ENCODE measurements around the gene SLC25A21.
"Not testable (repeated sequence)": the region's sequence is repeated elsewhere in the genome, so short reads cannot be mapped to it uniquely, and the experiment has no call there.

Gene SLC25A21

GRCh38 chr14:36935976-36936678, 236.3 kb downstream of the SLC25A21 start:
- DNase-seq: no peak

DNA sequence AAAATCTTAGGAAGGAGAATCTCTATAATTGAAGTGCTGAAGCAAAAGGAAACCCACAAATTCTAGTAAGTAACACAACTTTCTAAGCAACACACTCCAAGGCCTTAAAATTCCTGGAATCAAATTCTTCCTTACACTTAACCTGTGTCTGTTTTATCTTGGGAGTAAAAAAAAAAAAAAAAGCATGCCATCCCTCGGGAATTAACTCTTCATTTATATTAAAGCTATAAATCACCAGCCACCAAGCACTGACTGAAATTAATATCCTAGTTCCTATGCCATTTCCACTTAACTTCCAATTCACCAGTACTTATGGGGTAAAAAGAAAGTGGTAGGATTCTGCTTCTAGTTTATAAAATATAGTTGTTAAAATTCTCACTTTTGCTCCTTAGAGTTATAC, 238.1 kb downstream of the SLC25A21 start:
- DNase-seq: no peak

DNA sequence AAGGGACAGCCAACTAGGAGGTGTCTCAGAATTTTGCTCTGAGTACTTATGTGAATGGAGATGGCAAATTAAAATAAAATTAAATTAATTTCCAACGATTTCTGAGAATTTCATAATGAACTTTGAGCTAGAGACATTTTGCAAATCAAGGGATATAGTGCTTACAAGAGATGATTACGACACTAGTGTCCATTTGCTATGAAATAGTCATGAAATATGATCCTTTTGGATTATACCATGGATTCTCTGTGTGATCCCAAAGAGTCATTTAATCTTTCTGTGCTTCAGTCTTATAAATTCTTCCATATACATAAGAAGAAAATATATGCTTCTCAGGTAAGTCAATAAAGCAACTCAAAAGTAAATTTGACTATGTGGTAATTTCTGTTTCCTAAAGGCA, 240.6 kb downstream of the SLC25A21 start:
- DNase-seq: no peak

- no peak for DNase-seq
Measured at GRCh38 chr14:36928432-36928831, 244.0 kb downstream of the SLC25A21 start.

DNA sequence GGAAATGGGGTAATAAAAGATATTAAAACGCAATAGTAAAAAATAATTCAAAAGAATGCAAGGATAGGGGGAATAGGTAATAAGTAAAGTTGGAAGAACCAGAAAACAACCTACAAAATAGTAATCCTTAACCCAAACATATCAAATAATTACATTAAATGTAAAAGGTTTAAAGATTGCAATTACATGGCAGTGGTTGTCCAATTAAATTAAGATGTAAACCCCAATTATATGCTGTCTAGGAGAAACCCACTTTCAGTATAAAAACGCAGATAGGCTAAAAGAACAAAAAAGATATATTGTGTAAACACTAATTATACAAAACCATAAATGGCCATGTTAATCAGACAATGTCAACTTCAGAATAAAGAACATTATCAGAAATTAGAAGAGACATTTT, 247.3 kb downstream of the SLC25A21 start:
- no peak for DNase-seq

DNA sequence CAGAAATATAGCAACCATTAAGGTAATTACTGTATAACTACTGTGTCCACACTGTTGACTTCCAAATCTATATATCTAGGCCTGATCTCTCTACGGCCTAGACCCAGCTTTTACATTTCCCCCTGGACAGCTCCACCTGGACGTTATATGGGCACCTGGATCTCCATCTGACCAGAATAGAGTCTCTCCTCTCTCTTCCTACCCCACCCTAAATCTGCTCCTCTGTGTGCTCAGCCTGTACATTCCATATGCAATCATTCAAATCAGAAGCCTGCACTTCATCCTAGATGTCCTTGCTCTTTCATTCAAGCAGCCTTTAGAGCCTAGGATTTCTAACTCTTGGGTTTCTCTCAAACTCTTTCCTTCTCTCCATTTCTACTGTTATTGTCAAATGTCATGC, 255.7 kb downstream of the SLC25A21 start:
- DNase-seq: no peak

GRCh38 chr14:36915081-36915480, 257.3 kb downstream of the SLC25A21 start:
- DNase-seq: no peak

DNA sequence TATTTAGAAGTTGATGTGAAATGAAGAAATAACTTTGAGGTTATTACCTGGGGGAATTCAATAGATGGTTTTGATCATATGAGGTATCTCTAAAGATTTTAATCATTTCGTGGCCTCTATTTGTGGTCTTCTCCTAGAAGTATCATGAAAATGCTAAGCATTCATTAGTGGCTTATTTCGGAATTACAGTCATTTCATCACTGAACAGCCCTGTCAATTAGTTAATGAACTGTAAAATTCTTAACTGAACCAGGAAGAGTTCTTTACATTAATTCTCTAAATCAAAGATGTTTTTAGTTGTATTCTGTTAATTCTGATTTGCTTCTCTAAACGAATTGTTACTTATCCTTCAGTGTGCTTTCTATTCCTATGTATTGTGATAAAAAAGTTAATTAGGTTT, 261.8 kb downstream of the SLC25A21 start:
- DNase-seq: no peak

DNA sequence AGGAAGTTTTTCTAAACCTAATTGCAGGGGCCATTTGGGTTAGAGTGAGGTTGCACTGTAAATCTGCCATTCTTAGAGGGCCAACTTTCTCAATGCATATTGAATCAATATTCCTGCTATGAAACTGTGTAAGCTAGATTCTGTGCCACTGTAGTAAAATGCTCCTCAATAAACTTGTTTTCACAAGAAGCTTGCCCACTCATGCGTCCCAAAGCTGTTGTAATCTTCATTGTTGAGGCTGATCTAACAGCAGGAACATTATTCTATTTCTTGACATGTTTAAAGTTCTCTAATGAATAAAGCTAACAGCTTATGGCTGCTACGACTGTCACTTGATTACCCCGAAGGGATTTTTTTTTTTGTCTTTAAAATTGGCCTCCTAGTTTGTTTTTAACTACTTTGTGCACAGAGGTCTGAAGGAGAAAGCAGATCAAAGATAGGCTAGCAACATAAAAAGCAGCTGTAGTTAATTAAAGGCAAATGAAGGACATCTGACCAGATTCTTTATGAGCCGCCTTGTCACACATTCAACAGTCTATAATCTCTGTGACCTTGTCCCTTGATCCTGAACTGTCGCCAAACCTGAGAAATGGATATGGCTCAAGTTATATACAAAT, 267.0 kb downstream of the SLC25A21 start:
- no peak for DNase-seq

DNA sequence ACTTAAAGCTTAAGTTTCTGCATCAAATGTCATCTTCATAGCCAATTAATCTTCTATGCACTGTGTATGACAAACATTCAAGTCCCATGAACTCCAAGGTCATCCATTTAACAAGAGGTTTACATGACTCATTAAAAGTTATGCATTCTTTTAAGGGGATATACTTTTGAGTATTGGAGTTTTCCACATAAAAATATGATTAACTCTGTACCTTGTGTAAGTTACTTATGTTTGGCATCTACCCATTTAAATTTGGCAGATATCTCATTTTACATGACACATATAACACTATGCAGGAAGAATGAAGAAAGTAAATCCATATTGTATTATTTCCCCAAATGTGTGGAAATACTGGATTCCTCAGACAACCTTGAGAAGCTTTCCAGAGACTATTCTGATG, 270.5 kb downstream of the SLC25A21 start:
- DNase-seq: no peak

- DNase-seq: no peak
Measured at GRCh38 chr14:36900846-36901245, 271.6 kb downstream of the SLC25A21 start.

GRCh38 chr14:36896300-36896699, 276.1 kb downstream of the SLC25A21 start:
- DNase-seq: not testable (repeated sequence)

DNA sequence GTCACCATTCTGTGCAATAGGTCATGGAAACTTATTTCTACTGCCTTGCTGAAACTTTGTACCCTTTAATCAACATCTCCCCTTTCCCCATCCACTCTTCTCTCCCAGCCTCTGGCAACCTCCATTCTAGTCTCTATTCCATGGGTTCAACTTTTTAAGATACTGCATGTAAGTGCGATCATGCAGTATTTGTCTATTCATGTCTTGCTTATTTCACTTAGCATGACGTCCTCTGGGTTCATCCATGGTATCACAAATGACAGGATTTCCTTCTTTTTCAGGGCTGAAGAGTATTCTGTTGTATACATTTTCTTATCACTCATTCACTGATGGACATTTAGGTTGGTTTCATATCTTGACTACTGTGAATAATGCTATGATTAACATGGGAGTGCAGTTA, 288.4 kb downstream of the SLC25A21 start:
- DNase-seq: no peak

DNA sequence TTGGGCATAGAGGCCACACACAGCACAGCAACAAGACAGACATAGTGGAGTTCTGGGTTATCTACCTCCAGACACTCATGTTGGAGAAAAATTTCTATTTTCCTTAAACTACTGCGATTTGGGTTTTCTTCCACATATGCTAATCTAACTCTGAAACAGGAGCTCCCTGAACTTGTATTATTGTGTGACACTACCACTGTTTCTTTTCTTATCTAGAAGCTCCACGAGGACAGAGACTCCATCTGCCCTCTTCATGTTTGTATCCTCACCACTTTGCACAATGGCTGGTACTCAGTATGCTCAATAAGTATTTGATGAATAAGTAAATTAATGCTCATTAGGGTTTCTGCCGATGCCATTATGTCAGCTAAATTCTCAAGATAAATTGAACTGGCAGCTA, 292.1 kb downstream of the SLC25A21 start:
- no peak for DNase-seq

- DNase-seq: no peak
Measured at GRCh38 chr14:36879558-36879957, 292.8 kb downstream of the SLC25A21 start.

GRCh38 chr14:36874396-36875138, 297.8 kb downstream of the SLC25A21 start:
- DNase-seq: no peak

DNA sequence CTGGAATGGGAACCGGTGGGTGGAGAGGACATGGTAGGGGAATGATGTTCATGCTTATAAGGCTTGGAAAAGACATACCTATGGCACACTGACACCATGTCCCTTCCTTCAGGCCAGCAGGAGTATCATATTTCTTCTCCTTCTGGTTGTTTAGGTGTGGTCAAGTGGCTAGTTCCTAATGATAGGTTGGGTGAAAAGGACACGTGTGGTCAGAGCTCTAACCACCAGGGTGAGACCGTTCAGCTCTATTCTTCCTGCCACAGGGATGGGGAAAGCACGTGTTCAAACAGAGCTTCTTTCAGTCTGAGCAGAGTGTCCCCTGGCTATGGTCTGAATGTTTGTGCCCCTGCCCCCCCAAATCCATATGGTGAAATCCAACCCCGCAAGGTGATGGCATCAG, 301.6 kb downstream of the SLC25A21 start:
- DNase-seq: no peak

- DNase-seq: no peak
Measured at GRCh38 chr14:36869125-36869524, 303.3 kb downstream of the SLC25A21 start.

DNA sequence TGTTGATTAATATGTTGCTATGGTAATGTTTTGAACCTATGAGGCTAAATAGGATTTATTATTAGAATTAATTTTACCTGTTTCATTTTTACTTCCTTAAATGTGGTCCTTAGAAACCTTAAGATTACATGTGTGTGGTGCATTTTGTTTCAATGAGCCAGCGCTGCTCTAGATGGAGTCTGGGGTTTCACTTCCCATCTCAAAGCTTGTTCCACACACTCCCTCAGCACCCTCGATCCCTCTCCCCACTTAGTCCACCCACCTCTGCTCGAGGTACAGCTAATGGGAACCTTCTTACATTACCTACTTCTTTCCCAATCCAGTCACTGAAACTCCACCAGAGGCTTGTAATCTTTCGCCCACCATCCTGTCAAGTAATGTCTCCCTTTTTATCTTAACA, 305.5 kb downstream of the SLC25A21 start:
- no peak for DNase-seq

DNA sequence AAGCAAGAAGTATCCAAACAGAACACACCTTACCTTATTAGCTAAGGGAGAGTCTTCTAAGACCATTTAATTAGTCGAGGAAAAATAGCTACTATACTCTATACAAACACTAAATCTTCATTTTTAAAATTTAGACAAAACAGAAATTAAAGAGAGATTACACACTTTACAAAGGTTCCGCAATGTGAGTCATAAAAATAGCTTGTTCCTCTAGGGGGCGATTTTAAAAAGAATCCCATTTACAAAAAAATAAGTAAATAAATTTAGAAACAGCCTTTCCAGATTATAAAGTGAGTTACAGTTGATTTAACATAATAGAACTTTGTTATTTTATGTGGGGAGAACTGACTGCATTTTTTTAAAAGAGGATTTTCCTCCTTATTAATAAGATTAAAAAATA, 309.1 kb downstream of the SLC25A21 start:
- no peak for DNase-seq

DNA sequence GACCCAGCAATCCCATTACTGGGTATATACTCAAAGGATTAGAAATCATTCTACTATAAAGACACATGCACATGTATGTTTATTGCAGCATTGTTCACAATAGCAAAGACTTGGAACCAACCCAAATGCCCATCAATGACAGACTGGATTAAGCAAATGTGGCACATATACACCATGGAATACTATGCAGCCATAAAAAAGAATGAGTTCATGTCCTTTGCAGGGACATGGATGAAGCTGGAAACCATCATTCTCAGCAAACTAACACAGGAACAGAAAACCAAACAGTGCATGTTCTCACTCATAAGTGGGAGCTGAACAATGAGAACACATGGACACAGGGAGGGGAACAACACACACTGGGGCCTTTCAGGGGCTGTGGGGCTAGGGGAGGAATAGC, 310.2 kb downstream of the SLC25A21 start:
- not testable (repeated sequence) for DNase-seq

- DNase-seq: no peak
Measured at GRCh38 chr14:36860831-36861230, 311.6 kb downstream of the SLC25A21 start.

DNA sequence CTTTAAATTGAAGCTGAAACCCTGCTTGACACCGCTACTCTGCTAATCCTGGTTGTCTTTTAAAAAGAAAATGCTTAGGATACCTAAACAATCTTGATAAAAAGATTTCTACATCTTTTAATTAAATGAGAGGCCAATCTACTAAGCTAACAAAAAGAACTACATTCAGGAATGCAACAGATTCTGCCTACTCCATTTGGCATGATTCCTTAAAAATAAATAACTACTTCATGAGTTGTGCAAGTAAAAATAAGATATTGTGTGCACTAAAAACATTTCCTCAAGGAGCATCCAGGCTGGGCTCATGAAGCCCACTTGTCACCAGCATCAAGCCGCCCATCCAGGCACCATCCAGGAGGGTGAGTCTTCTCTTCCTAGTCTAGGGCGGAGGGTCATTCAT, 313.3 kb downstream of the SLC25A21 start:
- DNase-seq: no peak

- no peak for DNase-seq
Measured at GRCh38 chr14:36857842-36858445, 314.5 kb downstream of the SLC25A21 start.
